ENCODE results near the gene AADACL4. TPM values are rescaled to one million over a fixed set of nuclear protein-coding genes. Genes with fewer than 3 reads are reported as not detected.

AADACL4 gene
- total and polyA plus RNA-seq, 2 experiments from 2014 or later: 0.20 TPM; not detected in 1

- H3K27me3 ChIP-seq: no peaks in the 10 kb centered on the region
- H3K4me1 ChIP-seq (ENCODE audit: insufficient read depth): peaks cover 3% of the 10 kb centered on the region
- H3K9me3 ChIP-seq (ENCODE audit: low read depth): no peaks in the 10 kb centered on the region
- no peak overlapping the region for H3K4me3 ChIP-seq
- DNase-seq (ENCODE audit: low spot score): no peak
- H3K36me3 ChIP-seq (replicated peaks; ENCODE audit: insufficient read depth, low read depth): no peaks in the 10 kb centered on the region
- H4K20me1 ChIP-seq (ENCODE audit: insufficient read depth, poor library complexity, severe bottlenecking): no peaks in the 10 kb centered on the region
- no peak overlapping the region for H3K4me2 ChIP-seq
- no peaks in the 10 kb centered on the region for H3K79me2 ChIP-seq
- H2AFZ ChIP-seq: no peak overlapping the region
- no peaks in the 10 kb centered on the region for H3K9me2 ChIP-seq (replicated peaks; ENCODE audit: insufficient read depth)
- no peak overlapping the region for H3K27ac ChIP-seq
- no peak for TF ChIP-seq CTCF (IDR thresholded peaks at IDR 0.05; ENCODE audit: poor library complexity)
- no peak for TF ChIP-seq EZH2phosphoT487 (IDR thresholded peaks at IDR 0.05; ENCODE audit: low read depth, severe bottlenecking, unreplicated experiment)
- TF ChIP-seq EZH2 (IDR thresholded peaks at IDR 0.05; ENCODE audit: borderline replicate concordance): no peak
- WGBS (ENCODE audit: low lambda C conversion rate, missing lambda C conversion rate): 84% methylated on average over 3 of the region's 3 CpGs
These were observed 71.0 kb downstream of the AADACL4 start for GRCh38 chr1:12714710-12715475.

GRCh38 chr1:12715896-12716437 lies 72.1 kb downstream of the AADACL4 start, which contains the start of gene AADACL3:
TSS of gene AADACL3 (plus strand) at chr1:12716110. CDS start at chr1:12716177, 67 bp downstream.
- Histone ChIP-seq H3K27ac (no peak within 1 kb of the TSS), H3K4me2 (no peak within 1 kb of the TSS), H3K27me3 (no peaks in the 10 kb centered on the region), H3K9me3 (ENCODE audit: low read depth) (no peaks in the 10 kb centered on the region), H3K4me3 (no peak within 1 kb of the TSS), H2AFZ (no peak within 1 kb of the TSS), H3K79me2 (no peaks in the 10 kb centered on the region), H3K4me1 (ENCODE audit: insufficient read depth) (no peaks in the 10 kb centered on the region), H4K20me1 (ENCODE audit: insufficient read depth, poor library complexity, severe bottlenecking) (no peaks in the 10 kb centered on the region), H3K9me2 (replicated peaks; ENCODE audit: insufficient read depth) (no peaks in the 10 kb centered on the region), H3K36me3 (replicated peaks; ENCODE audit: insufficient read depth, low read depth) (no peaks in the 10 kb centered on the region)
- TF ChIP-seq EZH2phosphoT487 (IDR thresholded peaks at IDR 0.05; ENCODE audit: low read depth, severe bottlenecking, unreplicated experiment) (no peak), CTCF (IDR thresholded peaks at IDR 0.05; ENCODE audit: poor library complexity) (no peak), EZH2 (IDR thresholded peaks at IDR 0.05; ENCODE audit: borderline replicate concordance) (no peak)
- no peak for DNase-seq (ENCODE audit: low spot score)
- WGBS (ENCODE audit: low lambda C conversion rate, missing lambda C conversion rate): 80% methylated on average over 8 of the region's 8 CpGs

Small RNAs within 50 kb of the gene (small RNA-seq; reads per million reads assigned to genes)
- not detected for gene AC244670.1

Other genes starting within 250 kb of the AADACL4 start
- 98.9 and 103 TPM in 2 replicates for gene DHRS3, start 25.9 kb upstream of the AADACL4 start, total RNA-seq
- gene DHRS3, start 25.9 kb upstream of the AADACL4 start, polyA plus RNA-seq: 75.9 and 84.1 TPM in 2 replicates
- 0.10 TPM in 1 of 2 replicates, not detected in the other for gene AADACL3, start 72.0 kb downstream of the AADACL4 start, total RNA-seq
- gene AADACL3, start 72.0 kb downstream of the AADACL4 start, polyA plus RNA-seq: not detected in 2 replicates
- not detected in 2 replicates for gene CFAP107, start 102.1 kb downstream of the AADACL4 start, total RNA-seq
- not detected in 2 replicates for gene CFAP107, start 102.1 kb downstream of the AADACL4 start, polyA plus RNA-seq
- not detected in 2 replicates for gene PRAMEF12, start 129.7 kb downstream of the AADACL4 start, total RNA-seq
- gene PRAMEF12, start 129.7 kb downstream of the AADACL4 start, polyA plus RNA-seq: not detected in 2 replicates
- gene PRAMEF1, start 147.3 kb downstream of the AADACL4 start, total RNA-seq: not detected in 2 replicates
- not detected in 2 replicates for gene PRAMEF1, start 147.3 kb downstream of the AADACL4 start, polyA plus RNA-seq
- not detected in 2 replicates for gene PRAMEF11, start 187.3 kb downstream of the AADACL4 start, total RNA-seq
- not detected in 2 replicates for gene PRAMEF11, start 187.3 kb downstream of the AADACL4 start, polyA plus RNA-seq
- not detected in 2 replicates for gene HNRNPCL1, start 204.6 kb downstream of the AADACL4 start, total RNA-seq
- gene HNRNPCL1, start 204.6 kb downstream of the AADACL4 start, polyA plus RNA-seq: not detected in 2 replicates
- not detected in 2 replicates for gene PRAMEF2, start 213.0 kb downstream of the AADACL4 start, total RNA-seq
- not detected in 2 replicates for gene PRAMEF2, start 213.0 kb downstream of the AADACL4 start, polyA plus RNA-seq
- not detected in 2 replicates for gene PRAMEF4, start 242.1 kb downstream of the AADACL4 start, total RNA-seq
- gene PRAMEF4, start 242.1 kb downstream of the AADACL4 start, polyA plus RNA-seq: not detected in 2 replicates

All from hepatocyte (in vitro differentiated cells).